K562 (cell line): Measurements from ENCODE around the gene KMT5C. TPM values are rescaled to one million over a fixed set of nuclear protein-coding genes. Genes with fewer than 3 reads are reported as not detected.
A peak's percentile ranks its signal among the peaks of the same experiment; 100 is the strongest.

Source experiments
- ATAC-seq: fragments of 200-7000 bp; cut with Tn5 transposase; 3 replicates; pipeline ENCODE4 v1.9.1; 2020; ENCODE audit warnings: moderate library complexity
- BruUV-seq: library from RNA; stranded (reverse); fragments of 400-500 nt; replicated peaks from 2 replicates; lab custom pipeline; 2021; lab: Mats Ljungman, UMichigan
- CTCF ChIA-PET: fragments of 300-600 bp; formaldehyde crosslinking; extraction: SDS; loops from one replicate; lab custom pipeline; 2021; ENCODE audit warnings: low intra/inter-chr PET ratio; lab: Yijun Ruan, JAX
- POLR2A ChIA-PET: fragments of 300-600, 350-650 bp; sonication (Branson Sonifier 250); formaldehyde crosslinking; extraction: SDS; loops from one replicate; lab custom pipeline; 2021; ENCODE audit warnings: antibody characterized with exemption, inconsistent platforms; lab: Yijun Ruan, JAX
- DNase-seq, 4 experiments: peaks; one replicate each; pipeline versions ENCODE4 v3.0.0 to v3.0.0-alpha.2; 2011 to 2018; ENCODE audit warnings: low spot score in 3 of 4, mixed read lengths in 3 of 4; ENCODE audit errors: extremely low read depth in 1 of 4
- FAIRE-seq: peaks from 2 replicates; lab custom pipeline; 2011; peaks lifted over from hg19 to GRCh38; lab: Jason Lieb, UNC
- H2AFZ ChIP-seq: 2 replicates; pipeline ENCODE4 v1.6.0; 2011; ENCODE audit warnings: low read depth, low read length, control low read depth, inconsistent platforms
- H3K27ac ChIP-seq: fragments of 200-600 bp; 3 replicates; pipeline ENCODE4 v1.8.0; 2011; ENCODE audit warnings: low read depth, mild to moderate bottlenecking, control low read depth, inconsistent platforms, low read length, moderate library complexity, mixed read lengths; ENCODE audit errors: extremely low read depth
- H3K27me3 ChIP-seq, 2 experiments: fragments of 300-600 bp in 1 of 2; 2 replicates in 1 of 2; 3 replicates in 1 of 2; pipeline versions ENCODE4 v1.6.0 to v1.8.0; 2011; ENCODE audit warnings: inconsistent platforms in 2 of 2, low read length in 2 of 2, mild to moderate bottlenecking in 1 of 2, mixed read lengths in 1 of 2, moderate library complexity in 1 of 2; ENCODE audit not compliant: control insufficient read depth in 2 of 2, insufficient read depth in 2 of 2
- H3K36me3 ChIP-seq: fragments of 300-600 bp; 3 replicates; pipeline ENCODE4 v1.8.0; 2011; ENCODE audit warnings: mild to moderate bottlenecking, low read length, inconsistent platforms; ENCODE audit not compliant: control insufficient read depth, insufficient read depth
- H3K4me1 ChIP-seq, 2 experiments: fragments of 200-600 bp in 1 of 2; replicated peaks in 1 of 2; 2 replicates in 1 of 2; 3 replicates in 1 of 2; pipeline versions ENCODE4 v1.5.1 to v1.8.0; 2011; ENCODE audit warnings: inconsistent platforms in 2 of 2, low read length in 2 of 2, mild to moderate bottlenecking in 1 of 2, mixed read lengths in 1 of 2, moderate library complexity in 1 of 2; ENCODE audit not compliant: control insufficient read depth in 2 of 2, insufficient read depth in 2 of 2
- H3K4me2 ChIP-seq: 2 replicates; pipeline ENCODE4 v1.6.1; 2011; ENCODE audit warnings: low read length, control low read depth, inconsistent platforms, mixed read lengths; ENCODE audit not compliant: insufficient read depth
- H3K4me3 ChIP-seq: fragments of 200-600 bp; sonication (generic), shearing (Covaris generic); 2 replicates; pipeline ENCODE4 v1.5.1; 2016; ENCODE audit warnings: control low read depth, inconsistent platforms
- H3K79me2 ChIP-seq: fragments of 200-600 bp; 3 replicates; pipeline ENCODE4 v1.8.0; 2011; ENCODE audit warnings: low read length, inconsistent platforms; ENCODE audit not compliant: control insufficient read depth, insufficient read depth
- H3K9ac ChIP-seq, 2 experiments: 2 replicates each; pipeline versions ENCODE4 v1.6.0 to v1.6.1; 2011; ENCODE audit warnings: low read depth in 2 of 2, low read length in 2 of 2, control low read depth in 1 of 2, inconsistent platforms in 1 of 2, mild to moderate bottlenecking in 1 of 2, mixed read lengths in 1 of 2; ENCODE audit not compliant: insufficient read depth in 1 of 2
- H3K9me1 ChIP-seq: one replicate; pipeline ENCODE4 v1.6.0; 2011; ENCODE audit warnings: inconsistent platforms, mild to moderate bottlenecking, low read length, moderate library complexity; ENCODE audit not compliant: control insufficient read depth, insufficient read depth
- H3K9me3 ChIP-seq: replicated peaks from 2 replicates; pipeline ENCODE4 v1.5.1; 2011; ENCODE audit warnings: low read depth, low read length, inconsistent platforms; ENCODE audit not compliant: control insufficient read depth, insufficient read depth
- H4K20me1 ChIP-seq: replicated peaks from 2 replicates; pipeline ENCODE4 v1.6.1; 2011; ENCODE audit warnings: low read length, inconsistent platforms, mixed read lengths; ENCODE audit not compliant: control insufficient read depth, insufficient read depth
- EP400 ChIP-seq: fragments of 450-650 bp; IDR thresholded peaks from 2 replicates; pipeline ENCODE4 v1.6.1; 2017; ENCODE audit warnings: antibody characterized with exemption, mild to moderate bottlenecking, moderate library complexity
- JUND ChIP-seq, 2 experiments: IDR thresholded peaks; 2 replicates in 1 of 2; 3 replicates in 1 of 2; pipeline ENCODE4 v1.6.1; 2011; ENCODE audit warnings: borderline replicate concordance in 2 of 2, low read depth in 2 of 2, low read length in 2 of 2, improper control_type of control experiment in 1 of 2, missing biosample characterization in 1 of 2, missing genetic modification characterization in 1 of 2, missing genetic modification reagents in 1 of 2
- MBD1 ChIP-seq: fragments of 250-450 bp; sonication (Bioruptor Pico); IDR thresholded peaks from 2 replicates; pipeline ENCODE4 v1.8.0; 2022; ENCODE audit warnings: inconsistent platforms
- NCOA4 ChIP-seq: fragments of 450-650 bp; IDR thresholded peaks from 2 replicates; pipeline ENCODE4 v1.6.1; 2018; ENCODE audit warnings: mild to moderate bottlenecking; ENCODE audit not compliant: partially characterized antibody
- REST ChIP-seq, 2 experiments: fragments of 450-650 bp; formaldehyde crosslinking in 1 of 2; IDR thresholded peaks; 2 replicates each; pipeline versions ENCODE4 v1.4.0 to v1.6.1; 2014 to 2020; ENCODE audit warnings: mild to moderate bottlenecking in 2 of 2, borderline replicate concordance in 1 of 2, low read depth in 1 of 2
- ZBTB7A ChIP-seq: IDR thresholded peaks from 2 replicates; pipeline ENCODE4 v1.6.1; 2011; ENCODE audit warnings: low read depth, mild to moderate bottlenecking, low read length, moderate library complexity, borderline replicate concordance; ENCODE audit not compliant: control insufficient read depth
- ZC3H4 ChIP-seq: sonication (generic); formaldehyde crosslinking; IDR thresholded peaks from 2 replicates; pipeline ENCODE4 v1.9.0; 2021; ENCODE audit warnings: missing genetic modification reagents, borderline replicate concordance
- ZNF165 ChIP-seq: fragments of 250-450 bp; sonication (Bioruptor Pico); IDR thresholded peaks from 2 replicates; pipeline ENCODE4 v1.4.0; 2020; ENCODE audit warnings: borderline replicate concordance
- ZNF77 ChIP-seq: fragments of 250-450 bp; sonication (Bioruptor Pico); IDR thresholded peaks from 2 replicates; pipeline ENCODE4 v1.5.0; 2020
- WGBS: fragments of 100-300 bp; shearing (Covaris generic); methylation state at CpG from one replicate; pipeline ENCODE4 v1.1.6; 2016; ENCODE audit warnings: low coverage, mixed read lengths; ENCODE audit not compliant: insufficient coverage; ENCODE audit errors: missing lambda C conversion rate; 5-methylcytosine and 5-hydroxymethylcytosine counted together
- in situ Hi-C: fragments of 300-500 bp; cut with MboI; formaldehyde crosslinking; loops from 4 replicates; pipeline ENCODE4 v1.15.0; 2018; ENCODE audit warnings: inconsistent platforms, mixed read lengths
- intact Hi-C: fragments of 100-400 bp; cut with micrococcal nuclease; formaldehyde crosslinking; loops from 2 replicates; pipeline ENCODE4 v1.14.2; 2022
- polyA plus RNA-seq, 8 experiments: library from polyadenylated mRNA; depleted of rRNA in 4 of 8; stranded (reverse) in 5 of 8; unstranded in 3 of 8; fragments of >200 nt; fragmentation: Nextera tagmentation in 2 of 8; fragmentation: Illumina TruSeq in 1 of 8; extraction: Ambion mirVana in 2 of 8; extraction: Trizol in 1 of 8; gene quantifications; 2 replicates each; pipeline versions ENCODE4 v1.2.1 to v1.2.3, GENCODE V29; 2011 to 2014; ENCODE audit warnings: inconsistent platforms in 1 of 8, missing spikeins in 1 of 8
- total RNA-seq, 7 experiments: library from RNA; depleted of rRNA in 6 of 7; stranded (reverse); fragments of >200 nt in 6 of 7; fragmentation: Illumina TruSeq in 2 of 7; extraction: Trizol in 2 of 7; gene quantifications; 2 replicates each; pipeline versions ENCODE4 v1.2.1 to v1.2.3, GENCODE V29; 2011 to 2021; ENCODE audit warnings: low replicate concordance in 1 of 7

The KMT5C gene
- total and polyA plus RNA-seq, 9 of the 15 experiments (the other 6 are each of a cell fraction or from before 2014, with no cell fraction given) = 0.15 to 53.5 (median 16.6) TPM

- peak; percentile 83 for ATAC-seq
- H3K9ac ChIP-seq = peak overlapping the region; percentile 51 to 88
- FAIRE-seq = peak; percentile 81
- peak overlapping the region; percentile 50 for H3K27ac ChIP-seq
- intact Hi-C loops (loop anchor here (5.0 kb wide), 2 partner anchors 36 to 86 kb away; partner anchors contain the start of genes KMT5C and RPL28), in situ Hi-C loops (no loop called here)
- peaks cover 5% of the 10 kb centered on the region; the same call in 1 of the 3 replicates for H3K36me3 ChIP-seq
- H2AFZ ChIP-seq = peak overlapping the region; percentile 94
- no peaks in the 10 kb centered on the region for H4K20me1 ChIP-seq
- ChIA-PET CTCF (interaction anchor here (0.7 kb wide), 1 partner anchor 165 kb away, joined by 3 read pairs; no protein-coding TSS in a partner anchor), POLR2A (interaction anchor here (0.6 to 2.0 kb wide), 9 partner anchors 13 to 106 kb away, joined by 3 to 11 read pairs (median 3); partner anchors contain the start of genes PPP6R1 and UBE2S)
- peak overlapping the region; percentile 41 for H3K4me3 ChIP-seq
- peak; percentile 94 to 99 (median 99) for DNase-seq
- H3K9me3 ChIP-seq = no peaks in the 10 kb centered on the region; the same call in 1 of the 2 replicates
- H3K9me1 ChIP-seq = no peaks in the 10 kb centered on the region
- no TSS peak for BruUV-seq
- 15% methylated on average over 29 of the region's 42 CpGs for WGBS
- peak overlapping the region; percentile 81 for H3K4me2 ChIP-seq
- no peaks in the 10 kb centered on the region for H3K79me2 ChIP-seq
- peaks cover 17 to 57% of the 10 kb centered on the region in 2 experiments; a peak in 4 of 5 replicates for H3K4me1 ChIP-seq
- no peaks in the 10 kb centered on the region for H3K27me3 ChIP-seq
- TF ChIP-seq ZNF165 (CRISPR knock-in tag) (no peak), EP400 (peak; percentile 59; the same call in 1 of the 2 replicates), NCOA4 (no peak), ZBTB7A (peak; percentile 94), REST (IDR thresholded peaks at IDR 0.05; ENCODE audit: borderline replicate concordance) (peak; percentile 64; the same call in 1 of the 2 replicates), REST (CRISPR knock-in tag; IDR thresholded peaks at IDR 0.05; ENCODE audit: low read depth) (no peak), ZC3H4 (CRISPR knock-in tag) (no peak), MBD1 (CRISPR knock-in tag) (no peak), ZNF77 (no peak), JUND (IDR thresholded peaks at IDR 0.05; ENCODE audit: borderline replicate concordance, low read depth, low read length) (peak; percentile 21; the same call in 1 of the 2 replicates), JUND (tag; IDR thresholded peaks at IDR 0.05; ENCODE audit: borderline replicate concordance, low read depth, low read length) (peak; percentile 34; the same call in 1 of the 3 replicates)
Observed at GRCh38 chr19:55301459-55302317, 38.0 kb upstream of the KMT5C start.
